Left ventricle myocardium superior (tissue), 1 donor: ENCODE data around the gene SNX25. TPM values are rescaled to one million over a fixed set of nuclear protein-coding genes. Genes with fewer than 3 reads are reported as not detected.
"Not testable (repeated sequence)": the region's sequence is repeated elsewhere in the genome, so short reads cannot be mapped to it uniquely, and the experiment has no call there.

Experiments used
- ATAC-seq: fragments of 200-7000 bp; cut with Tn5 transposase; one replicate; pipeline ENCODE4 v1.9.1; 2020; ENCODE audit warnings: mild to moderate bottlenecking, moderate library complexity
- DNase-seq: peaks from one replicate; pipeline ENCODE4 v3.0.0-alpha.2; 2020
- intact Hi-C: fragments of 100-400 bp; cut with micrococcal nuclease; formaldehyde crosslinking; loops from one replicate; pipeline ENCODE4 v1.11.0; 2022
- total RNA-seq: library from RNA; stranded (reverse); fragmentation: NEBNext Ultra II Directional; extraction: Animal tissue kit (Norgen Biotek cat#: 25700); gene quantifications from one replicate; pipeline ENCODE4 v1.2.1, GENCODE V29; 2021
- donor health status: DM: no; HTN: yes; CAD: no; lungs with severe emphysema.

SNX25 gene
- total RNA-seq, 1 donor from 2014 or later, result 10.0 TPM

GRCh38 chr4:185203486-185204237, 5.7 kb upstream of the SNX25 start, which contains the start of gene CFAP97:
CFAP97 (minus strand) TSS chr4:185204000; CDS start chr4:185191196, 12,804 bp downstream.
- DNase-seq, result peak; percentile 97
- peak; percentile 95 for ATAC-seq
- intact Hi-C loops, result no loop called here

GRCh38 chr4:185204238-185204910, 5.0 kb upstream of the SNX25 start:
- intact Hi-C loops, result no loop called here
- no peak for ATAC-seq
- no peak for DNase-seq

- ATAC-seq, DNase-seq, intact Hi-C loops: not testable (repeated sequence)
Measured at GRCh38 chr4:185205073-185205472, 4.3 kb upstream of the SNX25 start.

- ATAC-seq (no peak), DNase-seq (no peak)
- intact Hi-C loops, result no loop called here
Measured at GRCh38 chr4:185205697-185206342, 3.6 kb upstream of the SNX25 start.

GRCh38 chr4:185207466-185207865, 1.9 kb upstream of the SNX25 start:
- no peak for ATAC-seq
- intact Hi-C loops, result no loop called here
- DNase-seq, result no peak

GRCh38 chr4:185209852-185210101, 379 bp downstream of the SNX25 start:
- ATAC-seq, intact Hi-C loops, DNase-seq: not testable (repeated sequence)

- ATAC-seq (peak; percentile 28), DNase-seq (peak; percentile 62)
- intact Hi-C loops, result no loop called here
Measured at GRCh38 chr4:185210102-185210981, 944 bp downstream of the SNX25 start.

- ATAC-seq (no peak), DNase-seq (no peak)
- intact Hi-C loops, result no loop called here
Measured at GRCh38 chr4:185211035-185211434, 1.6 kb downstream of the SNX25 start.

GRCh38 chr4:185211641-185212040, 2.2 kb downstream of the SNX25 start:
- DNase-seq (no peak), ATAC-seq (no peak)
- intact Hi-C loops, result no loop called here

- ATAC-seq (no peak), DNase-seq (no peak)
- intact Hi-C loops, result no loop called here
Measured at GRCh38 chr4:185212581-185212980, 3.2 kb downstream of the SNX25 start.

- intact Hi-C loops, result no loop called here
- DNase-seq (no peak), ATAC-seq (no peak)
Measured at GRCh38 chr4:185213877-185214276, 4.5 kb downstream of the SNX25 start.

- DNase-seq (no peak), ATAC-seq (no peak)
- intact Hi-C loops, result no loop called here
Measured at GRCh38 chr4:185215261-185215660, 5.9 kb downstream of the SNX25 start.

GRCh38 chr4:185217408-185217975, 8.1 kb downstream of the SNX25 start:
- ATAC-seq (no peak), DNase-seq (no peak)
- intact Hi-C loops, result no loop called here

GRCh38 chr4:185218312-185218711, 8.9 kb downstream of the SNX25 start:
- ATAC-seq (no peak), DNase-seq (no peak)
- intact Hi-C loops, result no loop called here

GRCh38 chr4:185219551-185220344, 10.3 kb downstream of the SNX25 start:
- intact Hi-C loops, result no loop called here
- DNase-seq (peak; percentile 47), ATAC-seq (peak; percentile 68)

- intact Hi-C loops, result no loop called here
- ATAC-seq, result no peak
- no peak for DNase-seq
Measured at GRCh38 chr4:185221491-185221890, 12.1 kb downstream of the SNX25 start.

- intact Hi-C loops, result no loop called here
- ATAC-seq, result no peak
- DNase-seq, result no peak
Measured at GRCh38 chr4:185221912-185222311, 12.5 kb downstream of the SNX25 start.

GRCh38 chr4:185222598-185222997, 13.2 kb downstream of the SNX25 start:
- DNase-seq (no peak), ATAC-seq (no peak)
- intact Hi-C loops, result no loop called here
